NCI-H774 (cell line): ENCODE data around the gene TSPAN18.

Experiments
- DNase-seq: peaks from one replicate; lab custom pipeline; 2025; lab: John Stamatoyannopoulos, UW

Gene TSPAN18

GRCh38 chr11:44797051-44797450 lies 70.3 kb downstream of the TSPAN18 start:
- DNase-seq, result no peak

GRCh38 chr11:44797886-44798606 lies 71.3 kb downstream of the TSPAN18 start:
- DNase-seq, result no peak

- DNase-seq, result no peak
Measured at GRCh38 chr11:44798607-44798972, 71.8 kb downstream of the TSPAN18 start.

GRCh38 chr11:44799012-44799411 lies 72.2 kb downstream of the TSPAN18 start:
- DNase-seq, result no peak

- DNase-seq, result no peak
Measured at GRCh38 chr11:44802347-44802746, 75.6 kb downstream of the TSPAN18 start.

- no peak for DNase-seq
Measured at GRCh38 chr11:44803009-44803408, 76.2 kb downstream of the TSPAN18 start.

GRCh38 chr11:44804449-44805437 lies 78.0 kb downstream of the TSPAN18 start:
- no peak for DNase-seq

- DNase-seq, result no peak
Measured at GRCh38 chr11:44805596-44805995, 78.8 kb downstream of the TSPAN18 start.

GRCh38 chr11:44808053-44808753 lies 81.4 kb downstream of the TSPAN18 start:
- no peak for DNase-seq

- DNase-seq, result no peak
Measured at GRCh38 chr11:44809283-44809682, 82.5 kb downstream of the TSPAN18 start.

GRCh38 chr11:44811841-44812448 lies 85.2 kb downstream of the TSPAN18 start:
- DNase-seq, result no peak

GRCh38 chr11:44812971-44813370 lies 86.2 kb downstream of the TSPAN18 start:
- DNase-seq, result no peak

- DNase-seq, result no peak
Measured at GRCh38 chr11:44813401-44813800, 86.6 kb downstream of the TSPAN18 start.

- DNase-seq, result no peak
Measured at GRCh38 chr11:44814881-44815592, 88.3 kb downstream of the TSPAN18 start.

GRCh38 chr11:44815917-44816456 lies 89.2 kb downstream of the TSPAN18 start:
- no peak for DNase-seq

- no peak for DNase-seq
Measured at GRCh38 chr11:44816761-44817160, 90.0 kb downstream of the TSPAN18 start.

GRCh38 chr11:44817207-44817949 lies 90.6 kb downstream of the TSPAN18 start:
- DNase-seq, result no peak

- DNase-seq, result no peak
Measured at GRCh38 chr11:44818110-44818509, 91.3 kb downstream of the TSPAN18 start.

GRCh38 chr11:44819346-44819745 lies 92.6 kb downstream of the TSPAN18 start:
- DNase-seq, result no peak

- no peak for DNase-seq
Measured at GRCh38 chr11:44822369-44822768, 95.6 kb downstream of the TSPAN18 start.
